NB4 (cell line): ENCODE results near the gene SV2C.

ENCODE experiments used
- DNase-seq: peaks from one replicate; pipeline ENCODE4 v3.0.0; 2010; ENCODE audit warnings: low read depth
- H3K4me3 ChIP-seq: one replicate; pipeline ENCODE4 v1.5.1; 2011; ENCODE audit warnings: mild to moderate bottlenecking, low read depth, low read length, moderate library complexity
- MYC ChIP-seq: IDR thresholded peaks from 2 replicates; pipeline ENCODE4 v1.6.1; 2011; ENCODE audit warnings: low read depth, low read length
- POLR2A ChIP-seq: IDR thresholded peaks from 2 replicates; pipeline ENCODE4 v1.6.1; 2011; ENCODE audit warnings: mild to moderate bottlenecking; ENCODE audit not compliant: insufficient read length; ENCODE audit errors: extremely low read depth
- TF ChIP-seq, protein P1 (sequence below): IDR thresholded peaks from one replicate; pipeline ENCODE4 v1.5.1; 2012; ENCODE audit warnings: low read depth, low read length
- TF ChIP-seq, protein P2 (sequence below): IDR thresholded peaks from 2 replicates; pipeline ENCODE4 v1.6.1; 2011; ENCODE audit warnings: low read depth, low read length

SV2C gene

DNA sequence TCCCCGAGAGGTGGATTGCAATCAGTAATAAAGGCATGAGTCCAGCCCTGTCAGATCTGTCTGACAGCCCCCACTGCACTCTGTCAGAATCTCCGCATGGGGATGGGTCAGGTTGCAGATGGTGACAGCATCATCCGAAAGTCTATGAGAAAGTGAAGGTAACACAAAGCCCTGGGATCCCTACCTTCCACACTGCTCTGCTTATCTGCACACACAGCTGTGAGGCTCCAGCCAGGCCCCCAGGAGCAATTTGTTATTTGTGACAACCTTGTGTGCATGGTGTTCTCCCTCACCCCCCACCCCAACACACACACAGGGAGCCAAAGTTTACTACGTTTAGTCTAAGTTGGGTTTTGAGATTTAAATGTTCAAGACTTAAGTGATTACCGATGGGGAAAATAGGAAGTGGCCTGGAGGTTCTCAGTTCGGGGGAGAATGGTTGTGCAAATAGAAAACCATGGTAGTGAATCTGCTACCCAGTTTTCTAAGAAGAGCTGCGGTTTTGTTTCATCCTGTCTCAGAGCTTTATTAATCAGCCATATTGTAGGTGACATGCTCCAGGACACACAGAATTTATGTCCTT, 92.7 kb downstream of the SV2C start:
- H3K4me3 ChIP-seq = no peak overlapping the region
- TF ChIP-seq, protein P1, sequence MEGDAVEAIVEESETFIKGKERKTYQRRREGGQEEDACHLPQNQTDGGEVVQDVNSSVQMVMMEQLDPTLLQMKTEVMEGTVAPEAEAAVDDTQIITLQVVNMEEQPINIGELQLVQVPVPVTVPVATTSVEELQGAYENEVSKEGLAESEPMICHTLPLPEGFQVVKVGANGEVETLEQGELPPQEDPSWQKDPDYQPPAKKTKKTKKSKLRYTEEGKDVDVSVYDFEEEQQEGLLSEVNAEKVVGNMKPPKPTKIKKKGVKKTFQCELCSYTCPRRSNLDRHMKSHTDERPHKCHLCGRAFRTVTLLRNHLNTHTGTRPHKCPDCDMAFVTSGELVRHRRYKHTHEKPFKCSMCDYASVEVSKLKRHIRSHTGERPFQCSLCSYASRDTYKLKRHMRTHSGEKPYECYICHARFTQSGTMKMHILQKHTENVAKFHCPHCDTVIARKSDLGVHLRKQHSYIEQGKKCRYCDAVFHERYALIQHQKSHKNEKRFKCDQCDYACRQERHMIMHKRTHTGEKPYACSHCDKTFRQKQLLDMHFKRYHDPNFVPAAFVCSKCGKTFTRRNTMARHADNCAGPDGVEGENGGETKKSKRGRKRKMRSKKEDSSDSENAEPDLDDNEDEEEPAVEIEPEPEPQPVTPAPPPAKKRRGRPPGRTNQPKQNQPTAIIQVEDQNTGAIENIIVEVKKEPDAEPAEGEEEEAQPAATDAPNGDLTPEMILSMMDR = no peak
- TF ChIP-seq MYC = no peak
- TF ChIP-seq, protein P2, sequence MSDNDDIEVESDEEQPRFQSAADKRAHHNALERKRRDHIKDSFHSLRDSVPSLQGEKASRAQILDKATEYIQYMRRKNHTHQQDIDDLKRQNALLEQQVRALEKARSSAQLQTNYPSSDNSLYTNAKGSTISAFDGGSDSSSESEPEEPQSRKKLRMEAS = no peak
- TF ChIP-seq POLR2A = no peak
- DNase-seq = peak; percentile 73

DNA sequence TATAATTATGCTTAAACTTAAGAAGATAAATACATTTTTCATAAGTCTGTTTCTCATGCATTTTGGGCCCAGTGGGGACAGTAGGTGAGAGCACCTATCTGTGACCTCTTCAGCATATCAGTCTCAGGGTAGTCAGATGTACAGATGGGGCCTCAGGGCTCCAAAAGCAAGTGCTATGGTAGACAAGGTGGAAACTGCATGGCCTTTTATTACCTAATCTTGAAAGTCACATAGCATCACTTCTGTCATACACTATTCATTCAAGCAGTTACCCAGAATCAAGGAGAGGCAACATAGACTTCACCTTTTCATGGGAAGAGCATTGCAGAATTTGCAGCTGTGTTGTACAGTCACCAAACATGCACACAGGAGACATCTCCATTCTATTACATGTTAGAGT, 94.8 kb downstream of the SV2C start:
- no peak overlapping the region for H3K4me3 ChIP-seq
- DNase-seq = no peak
- TF ChIP-seq MYC (no peak), POLR2A (no peak)
- TF ChIP-seq, protein P2 = no peak
- TF ChIP-seq, protein P1 = no peak

DNA sequence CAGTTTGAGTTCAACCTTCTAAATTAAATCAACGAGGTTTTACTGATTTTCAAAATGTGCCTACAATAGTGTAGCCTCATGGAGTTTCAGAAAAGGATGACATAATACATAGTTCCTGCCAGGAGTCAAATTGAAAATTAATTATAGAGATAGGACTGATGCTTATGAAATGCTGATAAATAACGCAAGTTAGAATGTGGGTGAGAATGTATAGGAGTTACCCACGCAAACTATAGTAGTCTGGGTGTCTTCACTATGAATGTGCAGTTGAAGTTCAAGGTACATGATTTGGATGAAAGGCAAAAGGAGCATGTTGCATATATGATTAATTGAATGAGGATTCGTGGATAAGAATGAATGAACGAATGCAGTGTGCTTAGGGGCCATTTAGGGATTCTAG, 95.7 kb downstream of the SV2C start:
- TF ChIP-seq, protein P2 = no peak
- TF ChIP-seq POLR2A (no peak), MYC (no peak)
- TF ChIP-seq, protein P1 = no peak
- no peak for DNase-seq
- no peak overlapping the region for H3K4me3 ChIP-seq

DNA sequence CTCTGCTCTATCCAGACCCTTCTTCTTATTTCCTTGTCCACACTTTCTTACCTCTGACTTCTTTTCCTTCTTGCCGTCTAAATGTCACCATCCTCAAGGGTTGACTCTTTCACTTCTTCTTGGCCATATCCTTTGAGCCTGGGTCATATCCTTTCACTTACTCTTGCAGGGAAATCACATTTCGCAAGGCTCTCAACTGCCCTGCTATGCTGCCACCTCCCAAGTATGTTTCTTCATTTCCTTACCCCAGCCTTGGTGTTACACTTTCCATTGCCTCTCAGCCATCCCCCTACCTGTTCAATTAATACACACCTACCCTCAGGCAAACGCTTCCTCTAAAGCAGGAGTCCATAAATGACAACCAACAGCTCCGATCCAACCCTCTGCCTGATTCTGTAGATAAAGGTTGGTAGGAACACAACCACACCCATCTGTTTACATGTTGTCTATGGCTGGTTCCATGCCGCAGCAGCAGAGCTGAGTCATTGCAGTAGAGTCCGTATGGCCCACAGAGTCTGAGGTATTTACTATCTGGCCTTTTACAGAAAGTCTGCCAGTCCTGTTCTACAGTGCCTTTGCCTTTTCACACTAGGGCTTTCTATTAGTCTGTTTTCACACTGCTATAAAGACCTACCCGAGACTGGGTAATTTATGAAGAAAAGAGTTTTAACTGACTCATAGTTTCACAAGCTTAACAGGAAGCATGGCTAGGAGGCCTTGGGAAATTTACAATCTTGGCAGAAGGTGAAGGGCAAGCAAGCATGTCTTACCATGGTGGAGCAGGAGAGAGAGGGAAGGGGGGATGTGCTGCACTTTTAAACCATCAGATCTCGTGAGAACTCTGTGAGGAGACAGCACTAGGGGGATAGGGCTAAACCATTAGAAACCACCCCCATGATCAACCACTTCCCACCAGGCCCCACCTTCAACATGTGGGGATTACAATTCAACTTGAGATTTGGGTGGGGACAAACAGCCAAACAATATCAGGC, 97.9 kb downstream of the SV2C start:
- DNase-seq = peak; percentile 82
- H3K4me3 ChIP-seq = no peak overlapping the region
- TF ChIP-seq MYC = 0 out of 2 replicates have a peak, but pooled peaks have one; percentile 10
- TF ChIP-seq, protein P2 = no peak

DNA sequence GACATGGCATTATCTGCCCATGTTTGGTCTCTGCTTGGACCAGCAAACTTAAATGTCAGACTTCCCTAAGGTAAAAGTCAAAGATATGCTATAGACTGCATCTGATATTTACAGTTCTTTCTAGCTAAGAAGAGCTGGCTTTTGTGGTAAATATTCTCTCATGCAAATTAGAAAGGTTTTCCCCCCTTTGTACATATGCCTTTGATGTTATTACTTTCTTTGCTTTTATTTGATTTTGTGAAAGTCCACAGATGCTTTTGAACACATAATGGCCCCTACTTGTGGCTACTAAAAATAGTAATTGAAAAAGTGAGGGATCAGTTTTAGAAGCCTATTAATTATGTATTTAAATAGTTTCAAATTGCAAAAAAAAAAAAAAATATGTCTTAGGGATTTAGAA, 104.2 kb downstream of the SV2C start:
- TF ChIP-seq POLR2A = no peak
- TF ChIP-seq MYC = no peak
- TF ChIP-seq, protein P2 = no peak
- TF ChIP-seq, protein P1 = no peak
- DNase-seq = no peak

DNA sequence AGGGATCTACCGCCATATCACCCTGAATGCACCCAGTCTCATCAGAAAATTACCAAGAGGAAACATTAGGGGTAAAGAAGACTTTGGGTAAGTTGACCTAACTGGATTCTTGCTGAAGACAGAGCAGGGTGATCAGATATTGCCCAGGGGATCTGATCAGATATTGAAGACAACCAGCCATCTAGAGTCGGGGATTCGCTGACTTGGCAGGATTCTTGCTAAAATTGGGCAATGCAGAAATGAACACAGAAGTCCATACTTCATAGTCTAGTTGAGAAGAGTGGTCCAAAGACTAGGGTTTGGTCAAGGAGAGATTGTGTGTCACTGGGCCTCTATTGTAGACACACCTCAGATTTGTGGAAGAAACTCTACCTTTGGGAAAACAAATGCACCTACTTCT, 107.2 kb downstream of the SV2C start:
- no peak for DNase-seq
- no peak overlapping the region for H3K4me3 ChIP-seq
- TF ChIP-seq MYC (no peak), POLR2A (no peak)
- TF ChIP-seq, protein P2 = no peak
- TF ChIP-seq, protein P1 = no peak

More for the DNA sequence above, 104.2 kb downstream of the SV2C start:
- no peak overlapping the region for H3K4me3 ChIP-seq
